OCI-LY3 (cell line): ENCODE data around the gene TRAF4.

Experiments
- EZH2phosphoT487 ChIP-seq: fragments of 200-600 bp; shearing (Covaris generic); IDR thresholded peaks from 2 replicates; pipeline ENCODE4 v1.6.1; 2018; ENCODE audit warnings: antibody characterized with exemption, mixed run types, low read depth
- TF ChIP-seq, protein P1 (sequence below): fragments of 200-600, 300-600 bp; sonication (generic); IDR thresholded peaks from 2 replicates; pipeline ENCODE4 v1.5.1; 2014; ENCODE audit warnings: antibody characterized with exemption, low read length, low read depth

DNA sequence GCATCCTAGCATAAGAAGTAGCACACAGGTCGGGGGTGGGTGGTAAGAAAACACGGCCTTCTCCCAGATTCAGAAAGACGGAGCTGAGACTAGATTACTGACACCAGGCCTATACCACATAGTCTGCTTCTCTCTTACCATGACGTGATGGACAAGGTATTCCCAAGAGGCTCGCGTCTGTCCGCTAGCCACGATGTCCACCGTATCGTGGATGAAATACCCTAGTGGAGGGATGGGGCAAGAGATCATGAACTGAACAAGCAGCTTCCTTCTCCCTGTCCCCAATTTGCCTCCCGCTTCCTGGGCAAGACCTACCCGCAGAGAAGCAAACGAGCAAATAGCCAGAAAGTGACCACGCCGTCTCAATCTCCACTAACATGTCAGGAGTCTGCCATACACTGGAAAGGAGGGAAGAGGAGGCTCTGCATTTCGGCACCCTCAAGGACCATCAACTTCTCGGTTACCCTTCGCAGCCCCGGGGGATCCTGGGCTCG, 18.6 kb upstream of the TRAF4 start:
- TF ChIP-seq, protein P1, sequence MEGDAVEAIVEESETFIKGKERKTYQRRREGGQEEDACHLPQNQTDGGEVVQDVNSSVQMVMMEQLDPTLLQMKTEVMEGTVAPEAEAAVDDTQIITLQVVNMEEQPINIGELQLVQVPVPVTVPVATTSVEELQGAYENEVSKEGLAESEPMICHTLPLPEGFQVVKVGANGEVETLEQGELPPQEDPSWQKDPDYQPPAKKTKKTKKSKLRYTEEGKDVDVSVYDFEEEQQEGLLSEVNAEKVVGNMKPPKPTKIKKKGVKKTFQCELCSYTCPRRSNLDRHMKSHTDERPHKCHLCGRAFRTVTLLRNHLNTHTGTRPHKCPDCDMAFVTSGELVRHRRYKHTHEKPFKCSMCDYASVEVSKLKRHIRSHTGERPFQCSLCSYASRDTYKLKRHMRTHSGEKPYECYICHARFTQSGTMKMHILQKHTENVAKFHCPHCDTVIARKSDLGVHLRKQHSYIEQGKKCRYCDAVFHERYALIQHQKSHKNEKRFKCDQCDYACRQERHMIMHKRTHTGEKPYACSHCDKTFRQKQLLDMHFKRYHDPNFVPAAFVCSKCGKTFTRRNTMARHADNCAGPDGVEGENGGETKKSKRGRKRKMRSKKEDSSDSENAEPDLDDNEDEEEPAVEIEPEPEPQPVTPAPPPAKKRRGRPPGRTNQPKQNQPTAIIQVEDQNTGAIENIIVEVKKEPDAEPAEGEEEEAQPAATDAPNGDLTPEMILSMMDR, result no peak
- TF ChIP-seq EZH2phosphoT487, result no peak
